Measurements from ENCODE around the gene CMTM8.

CMTM8 gene

GRCh38 chr3:32405711-32406323, 167.3 kb downstream of the CMTM8 start:
- DNase-seq = no peak
- no peak for TF ChIP-seq GATA1 (IDR thresholded peaks at IDR 0.05; ENCODE audit: low read depth, low read length)
- TF ChIP-seq POLR2A (IDR thresholded peaks at IDR 0.05; ENCODE audit: low read length) = no peak

- TF ChIP-seq POLR2A (IDR thresholded peaks at IDR 0.05; ENCODE audit: low read length) (no peak), GATA1 (IDR thresholded peaks at IDR 0.05; ENCODE audit: low read depth, low read length) (no peak)
- DNase-seq = no peak
Observed at GRCh38 chr3:32406486-32407408, 168.3 kb downstream of the CMTM8 start.

- no peak for TF ChIP-seq GATA1 (IDR thresholded peaks at IDR 0.05; ENCODE audit: low read depth, low read length)
- TF ChIP-seq POLR2A (IDR thresholded peaks at IDR 0.05; ENCODE audit: low read length) = no peak
- no peak for DNase-seq
Observed at GRCh38 chr3:32410367-32411246, 172.1 kb downstream of the CMTM8 start.

GRCh38 chr3:32411442-32411841, 173.0 kb downstream of the CMTM8 start:
- no peak for TF ChIP-seq POLR2A (IDR thresholded peaks at IDR 0.05; ENCODE audit: low read length)
- TF ChIP-seq GATA1 (IDR thresholded peaks at IDR 0.05; ENCODE audit: low read depth, low read length) = no peak
- DNase-seq = no peak

GRCh38 chr3:32412887-32413286, 174.4 kb downstream of the CMTM8 start:
- DNase-seq = no peak

GRCh38 chr3:32413845-32414521, 175.5 kb downstream of the CMTM8 start:
- no peak for DNase-seq
- no peak for TF ChIP-seq GATA1 (IDR thresholded peaks at IDR 0.05; ENCODE audit: low read depth, low read length)
- TF ChIP-seq POLR2A (IDR thresholded peaks at IDR 0.05; ENCODE audit: low read length) = no peak

More at GRCh38 chr3:32412887-32413286, 174.4 kb downstream of the CMTM8 start:
- TF ChIP-seq POLR2A (IDR thresholded peaks at IDR 0.05; ENCODE audit: low read length) = no peak
- no peak for TF ChIP-seq GATA1 (IDR thresholded peaks at IDR 0.05; ENCODE audit: low read depth, low read length)

GRCh38 chr3:32414522-32415202, 176.2 kb downstream of the CMTM8 start:
- TF ChIP-seq GATA1 (IDR thresholded peaks at IDR 0.05; ENCODE audit: low read depth, low read length) = no peak
- TF ChIP-seq POLR2A (IDR thresholded peaks at IDR 0.05; ENCODE audit: low read length) = no peak
- DNase-seq = no peak

GRCh38 chr3:32419742-32420125, 181.3 kb downstream of the CMTM8 start:
- no peak for DNase-seq

More at GRCh38 chr3:32419742-32420125, 181.3 kb downstream of the CMTM8 start:
- no peak for TF ChIP-seq GATA1 (IDR thresholded peaks at IDR 0.05; ENCODE audit: low read depth, low read length)
